A549 (cell line): ENCODE data around the gene CNOT3.

Source experiments
- BHLHE40 ChIP-seq: IDR thresholded peaks from 2 replicates; pipeline ENCODE4 v1.6.1; 2012; ENCODE audit warnings: low read depth, low read length, inconsistent platforms
- CEBPB ChIP-seq, 2 experiments: fragments of >200 bp in 1 of 2; sonication (Bioruptor Twin) in 1 of 2; formaldehyde crosslinking in 1 of 2; IDR thresholded peaks; 2 replicates each; pipeline ENCODE4 v1.6.1; 2012 to 2016
- TF ChIP-seq, protein P1 (sequence below): fragments of 200-600 bp; sonication (generic); IDR thresholded peaks from 2 replicates; pipeline ENCODE4 v1.6.1; 2016; ENCODE audit warnings: antibody characterized with exemption, mild to moderate bottlenecking, moderate library complexity
- TF ChIP-seq, protein P2 (sequence below): fragments of >200 bp; sonication (Bioruptor Twin); formaldehyde crosslinking; IDR thresholded peaks from 3 replicates; pipeline ENCODE4 v1.6.1; 2016

DNA sequence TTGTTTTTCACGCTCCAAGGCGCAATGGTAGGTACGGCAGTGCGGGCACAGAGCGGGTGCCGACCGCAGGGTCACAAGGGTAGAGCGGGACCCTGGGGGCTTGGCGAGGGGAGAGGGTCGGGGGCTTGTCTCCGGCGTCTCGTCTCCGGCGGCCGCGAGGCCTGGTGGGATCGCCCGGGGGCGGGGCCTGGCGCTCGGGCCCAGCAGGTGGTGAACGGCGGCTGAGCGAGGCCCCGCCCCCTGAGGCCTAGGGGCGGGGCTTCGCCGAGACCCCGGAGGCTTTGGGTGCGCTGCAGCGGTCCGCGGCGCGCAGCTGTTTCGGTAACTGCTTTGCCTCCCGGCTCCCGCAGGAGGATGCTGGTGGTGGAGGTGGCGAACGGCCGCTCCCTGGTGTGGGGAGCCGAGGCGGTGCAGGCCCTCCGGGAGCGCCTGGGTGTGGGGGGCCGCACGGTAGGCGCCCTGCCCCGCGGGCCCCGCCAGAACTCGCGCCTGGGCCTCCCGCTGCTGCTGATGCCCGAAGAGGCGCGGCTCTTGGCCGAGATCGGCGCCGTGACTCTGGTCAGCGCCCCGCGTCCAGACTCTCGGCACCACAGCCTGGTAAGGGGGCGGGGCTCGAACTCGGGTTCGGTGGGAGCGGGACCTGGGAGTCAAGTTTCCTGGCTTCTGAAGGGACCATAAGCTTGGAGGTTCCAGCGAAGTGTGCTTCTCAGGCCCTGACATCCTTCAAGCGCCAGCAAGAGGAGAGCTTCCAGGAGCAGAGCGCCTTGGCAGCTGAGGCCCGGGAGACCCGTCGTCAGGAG, 53.6 kb downstream of the CNOT3 start, which contains the start of gene TSEN34:
- TF ChIP-seq BHLHE40 = no peak
- TF ChIP-seq CEBPB (IDR thresholded peaks at IDR 0.05) = no peak
- TF ChIP-seq, protein P1, sequence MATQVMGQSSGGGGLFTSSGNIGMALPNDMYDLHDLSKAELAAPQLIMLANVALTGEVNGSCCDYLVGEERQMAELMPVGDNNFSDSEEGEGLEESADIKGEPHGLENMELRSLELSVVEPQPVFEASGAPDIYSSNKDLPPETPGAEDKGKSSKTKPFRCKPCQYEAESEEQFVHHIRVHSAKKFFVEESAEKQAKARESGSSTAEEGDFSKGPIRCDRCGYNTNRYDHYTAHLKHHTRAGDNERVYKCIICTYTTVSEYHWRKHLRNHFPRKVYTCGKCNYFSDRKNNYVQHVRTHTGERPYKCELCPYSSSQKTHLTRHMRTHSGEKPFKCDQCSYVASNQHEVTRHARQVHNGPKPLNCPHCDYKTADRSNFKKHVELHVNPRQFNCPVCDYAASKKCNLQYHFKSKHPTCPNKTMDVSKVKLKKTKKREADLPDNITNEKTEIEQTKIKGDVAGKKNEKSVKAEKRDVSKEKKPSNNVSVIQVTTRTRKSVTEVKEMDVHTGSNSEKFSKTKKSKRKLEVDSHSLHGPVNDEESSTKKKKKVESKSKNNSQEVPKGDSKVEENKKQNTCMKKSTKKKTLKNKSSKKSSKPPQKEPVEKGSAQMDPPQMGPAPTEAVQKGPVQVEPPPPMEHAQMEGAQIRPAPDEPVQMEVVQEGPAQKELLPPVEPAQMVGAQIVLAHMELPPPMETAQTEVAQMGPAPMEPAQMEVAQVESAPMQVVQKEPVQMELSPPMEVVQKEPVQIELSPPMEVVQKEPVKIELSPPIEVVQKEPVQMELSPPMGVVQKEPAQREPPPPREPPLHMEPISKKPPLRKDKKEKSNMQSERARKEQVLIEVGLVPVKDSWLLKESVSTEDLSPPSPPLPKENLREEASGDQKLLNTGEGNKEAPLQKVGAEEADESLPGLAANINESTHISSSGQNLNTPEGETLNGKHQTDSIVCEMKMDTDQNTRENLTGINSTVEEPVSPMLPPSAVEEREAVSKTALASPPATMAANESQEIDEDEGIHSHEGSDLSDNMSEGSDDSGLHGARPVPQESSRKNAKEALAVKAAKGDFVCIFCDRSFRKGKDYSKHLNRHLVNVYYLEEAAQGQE = no peak
- TF ChIP-seq, protein P2, sequence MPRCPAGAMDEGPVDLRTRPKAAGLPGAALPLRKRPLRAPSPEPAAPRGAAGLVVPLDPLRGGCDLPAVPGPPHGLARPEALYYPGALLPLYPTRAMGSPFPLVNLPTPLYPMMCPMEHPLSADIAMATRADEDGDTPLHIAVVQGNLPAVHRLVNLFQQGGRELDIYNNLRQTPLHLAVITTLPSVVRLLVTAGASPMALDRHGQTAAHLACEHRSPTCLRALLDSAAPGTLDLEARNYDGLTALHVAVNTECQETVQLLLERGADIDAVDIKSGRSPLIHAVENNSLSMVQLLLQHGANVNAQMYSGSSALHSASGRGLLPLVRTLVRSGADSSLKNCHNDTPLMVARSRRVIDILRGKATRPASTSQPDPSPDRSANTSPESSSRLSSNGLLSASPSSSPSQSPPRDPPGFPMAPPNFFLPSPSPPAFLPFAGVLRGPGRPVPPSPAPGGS = no peak
